Muscle of arm (tissue), 12 donors: Measurements from ENCODE around the gene AMOTL1. TPM values are rescaled to one million over a fixed set of nuclear protein-coding genes. Genes with fewer than 3 reads are reported as not detected.

Source experiments
- DNase-seq: peaks from one replicate; pipeline ENCODE4 v3.0.0-alpha.2; 2013
- polyA plus RNA-seq, 12 donors: library from polyadenylated mRNA; unstranded; fragments of 120-200 nt; gene quantifications; one replicate each; pipeline ENCODE4 v1.2.1, GENCODE V29; 2013; ENCODE audit not compliant: insufficient read length in 12 of 12

AMOTL1 gene
- polyA plus RNA-seq, 12 donors, result 36.9 to 73.0 (median 56.7) TPM; not detected in 1

GRCh38 chr11:94815705-94816344 lies 47.7 kb downstream of the AMOTL1 start:
- no peak for DNase-seq

- DNase-seq, result no peak
Measured at GRCh38 chr11:94820480-94820879, 52.3 kb downstream of the AMOTL1 start.

GRCh38 chr11:94821439-94821838 lies 53.3 kb downstream of the AMOTL1 start:
- no peak for DNase-seq

GRCh38 chr11:94822080-94822479 lies 53.9 kb downstream of the AMOTL1 start:
- no peak for DNase-seq

GRCh38 chr11:94823102-94823732 lies 55.1 kb downstream of the AMOTL1 start:
- DNase-seq, result no peak

- DNase-seq, result no peak
Measured at GRCh38 chr11:94825031-94825430, 56.9 kb downstream of the AMOTL1 start.

GRCh38 chr11:94825481-94825880 lies 57.3 kb downstream of the AMOTL1 start:
- DNase-seq, result no peak

GRCh38 chr11:94826415-94826814 lies 58.3 kb downstream of the AMOTL1 start:
- DNase-seq, result no peak

- no peak for DNase-seq
Measured at GRCh38 chr11:94828088-94828487, 59.9 kb downstream of the AMOTL1 start.

- no peak for DNase-seq
Measured at GRCh38 chr11:94830722-94831510, 62.8 kb downstream of the AMOTL1 start.

GRCh38 chr11:94831529-94831928 lies 63.4 kb downstream of the AMOTL1 start:
- no peak for DNase-seq

- DNase-seq, result no peak
Measured at GRCh38 chr11:94832604-94833235, 64.6 kb downstream of the AMOTL1 start.

GRCh38 chr11:94834911-94835593 lies 66.9 kb downstream of the AMOTL1 start:
- DNase-seq, result no peak

- no peak for DNase-seq
Measured at GRCh38 chr11:94835594-94835927, 67.4 kb downstream of the AMOTL1 start.

- no peak for DNase-seq
Measured at GRCh38 chr11:94837317-94837716, 69.2 kb downstream of the AMOTL1 start.

GRCh38 chr11:94838027-94838731 lies 70.0 kb downstream of the AMOTL1 start:
- DNase-seq, result no peak

- no peak for DNase-seq
Measured at GRCh38 chr11:94840209-94840608, 72.1 kb downstream of the AMOTL1 start.

GRCh38 chr11:94844031-94844430 lies 75.9 kb downstream of the AMOTL1 start:
- no peak for DNase-seq

GRCh38 chr11:94845622-94846021 lies 77.5 kb downstream of the AMOTL1 start:
- no peak for DNase-seq

GRCh38 chr11:94849839-94850238 lies 81.7 kb downstream of the AMOTL1 start:
- peak; percentile 66 for DNase-seq
